Cardiac fibroblast (primary cell): ENCODE measurements around the gene MEGF8.

Experiments used
- DNase-seq, 2 donors: peaks; one replicate each; pipeline versions ENCODE4 v3.0.0 to v3.0.0-alpha.2; 2010; ENCODE audit warnings: low read depth in 2 of 2
- H3K4me3 ChIP-seq, 2 donors: replicated peaks in 1 of 2; 1 replicate in 1 of 2; 2 replicates in 1 of 2; pipeline ENCODE4 v1.5.1; 2011; ENCODE audit warnings: low read depth in 2 of 2, low read length in 2 of 2, mild to moderate bottlenecking in 2 of 2, moderate library complexity in 1 of 2
- CTCF ChIP-seq: IDR thresholded peaks from one replicate; pipeline ENCODE4 v1.5.1; 2011; ENCODE audit warnings: low read depth, mild to moderate bottlenecking, low read length, inconsistent platforms

The MEGF8 gene

GRCh38 chr19:42279155-42279901, 46.1 kb upstream of the MEGF8 start:
- DNase-seq = no peak
- H3K4me3 ChIP-seq = peak overlapping the region; percentile 76
- TF ChIP-seq CTCF = no peak

- DNase-seq = peak; percentile 84 to 96
- H3K4me3 ChIP-seq = peak overlapping the region; percentile 76
- TF ChIP-seq CTCF = peak; percentile 72
Measured at GRCh38 chr19:42279902-42280814, 45.3 kb upstream of the MEGF8 start.

GRCh38 chr19:42280815-42281145, 44.7 kb upstream of the MEGF8 start:
- DNase-seq = peak in 1 of 2 donors; percentile 15
- no peak for TF ChIP-seq CTCF
- H3K4me3 ChIP-seq = peak overlapping the region; percentile 41 to 76

GRCh38 chr19:42281146-42281826, 44.1 kb upstream of the MEGF8 start:
- DNase-seq = peak; percentile 22 to 70
- peak; percentile 4 for TF ChIP-seq CTCF
- peak overlapping the region; percentile 41 to 76 for H3K4me3 ChIP-seq

GRCh38 chr19:42281827-42282762, 43.3 kb upstream of the MEGF8 start:
- peak; percentile 28 to 68 for DNase-seq
- H3K4me3 ChIP-seq = peak overlapping the region; percentile 41 to 76
- TF ChIP-seq CTCF = no peak

GRCh38 chr19:42282819-42283187, 42.6 kb upstream of the MEGF8 start:
- DNase-seq = no peak
- peak overlapping the region in 1 of 2 donors; percentile 46 for H3K4me3 ChIP-seq
- TF ChIP-seq CTCF = no peak
